ENCODE results near the gene CASZ1.

DNA sequence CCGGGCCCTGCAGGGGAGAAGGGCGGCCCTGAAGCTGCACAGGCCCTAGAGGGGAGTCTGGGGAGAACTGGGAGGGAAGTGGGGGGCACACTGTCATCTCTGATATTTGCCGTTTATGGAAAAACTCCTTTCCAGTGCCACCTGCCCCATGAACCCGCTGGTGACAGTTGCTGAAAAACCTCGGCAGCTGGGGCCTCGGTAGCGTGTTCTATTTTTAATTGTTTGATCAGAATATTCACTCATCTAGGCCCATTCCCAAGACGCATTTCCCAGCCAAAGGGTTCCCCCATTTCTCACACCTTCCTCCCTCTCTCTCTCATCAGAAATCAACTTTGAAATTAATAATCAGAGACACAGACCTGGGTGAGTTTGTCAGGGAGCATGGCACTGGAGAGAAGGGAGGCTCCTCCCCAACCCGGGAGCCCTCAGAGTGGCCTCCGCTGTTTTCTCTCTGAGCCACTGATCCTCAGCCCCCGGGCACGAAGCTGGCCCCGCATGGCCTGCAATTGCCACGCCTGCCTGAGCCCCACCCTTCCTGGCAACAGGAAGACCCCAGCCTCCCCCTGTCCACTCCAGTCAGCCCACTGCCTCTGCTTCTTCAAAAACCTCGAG lies 111.1 kb downstream of the CASZ1 start:
- TF ChIP-seq CTCF (conservative IDR thresholded peaks at IDR 0.05; ENCODE audit: low read depth in 2 of 2) (no peak), REST (IDR thresholded peaks at IDR 0.05; ENCODE audit: unreplicated experiment) (no peak), STAT1 (IDR thresholded peaks at IDR 0.05; ENCODE audit: unreplicated experiment) (no peak), CREB1 (CRISPR knock-in tag; IDR thresholded peaks at IDR 0.05; ENCODE audit: low read depth) (no peak), EZH2phosphoT487 (IDR thresholded peaks at IDR 0.05; ENCODE audit: unreplicated experiment) (no peak)
